Liver (tissue), 3 donors: ENCODE data around the gene PLXND1.

Experiments
- GABPA ChIP-seq, 2 donors: IDR thresholded peaks in 1 of 2; conservative IDR thresholded peaks in 1 of 2; 2 replicates each; pipeline ENCODE4 v1.6.1; 2016; ENCODE audit warnings: antibody characterized with exemption in 2 of 2, mild to moderate bottlenecking in 1 of 2, moderate library complexity in 1 of 2
- HNF4G ChIP-seq: IDR thresholded peaks from 2 replicates; pipeline ENCODE4 v1.6.1; 2016; ENCODE audit warnings: antibody characterized with exemption
- JUND ChIP-seq, 2 donors: IDR thresholded peaks; 2 replicates each; pipeline ENCODE4 v1.6.1; 2016; ENCODE audit warnings: antibody characterized with exemption in 2 of 2
- RAD21 ChIP-seq, 2 donors: IDR thresholded peaks; 2 replicates each; pipeline ENCODE4 v1.6.1; 2016; ENCODE audit warnings: antibody characterized with exemption in 2 of 2, mild to moderate bottlenecking in 2 of 2
- RXRA ChIP-seq, 2 donors: IDR thresholded peaks; 2 replicates each; pipeline ENCODE4 v1.6.1; 2017 to 2018; ENCODE audit warnings: antibody characterized with exemption in 2 of 2, mild to moderate bottlenecking in 1 of 2
- SP1 ChIP-seq: IDR thresholded peaks from 2 replicates; pipeline ENCODE4 v1.6.1; 2018; ENCODE audit warnings: antibody characterized with exemption, mild to moderate bottlenecking
- TAF1 ChIP-seq: conservative IDR thresholded peaks from 2 replicates; pipeline ENCODE4 v1.6.1; 2016; ENCODE audit warnings: antibody characterized with exemption, mild to moderate bottlenecking
- YY1 ChIP-seq: IDR thresholded peaks from 2 replicates; pipeline ENCODE4 v1.6.1; 2016; ENCODE audit warnings: antibody characterized with exemption, mild to moderate bottlenecking
- TF ChIP-seq, protein P1 (sequence below): fragments of 150-350 bp; IDR thresholded peaks from 2 replicates; pipeline ENCODE4 v1.5.1; 2017; ENCODE audit warnings: improper control_type of control experiment, low read depth, low read length; ENCODE audit not compliant: missing input control
- TF ChIP-seq, protein P2 (sequence below): IDR thresholded peaks from 2 replicates; pipeline ENCODE4 v1.6.1; 2016; ENCODE audit warnings: antibody characterized with exemption, mild to moderate bottlenecking
- TF ChIP-seq, protein P3 (sequence below): IDR thresholded peaks from 2 replicates; pipeline ENCODE4 v1.6.1; 2016; ENCODE audit warnings: antibody characterized with exemption
- TF ChIP-seq, protein P4 (sequence below): IDR thresholded peaks from 2 replicates; pipeline ENCODE4 v1.6.1; 2016; ENCODE audit warnings: antibody characterized with exemption
- TF ChIP-seq, protein P5 (sequence below): IDR thresholded peaks from 2 replicates; pipeline ENCODE4 v1.6.1; 2016; ENCODE audit warnings: antibody characterized with exemption
- donor health status: healthy.
- donor health status: healthy.

- TF ChIP-seq, protein P1, sequence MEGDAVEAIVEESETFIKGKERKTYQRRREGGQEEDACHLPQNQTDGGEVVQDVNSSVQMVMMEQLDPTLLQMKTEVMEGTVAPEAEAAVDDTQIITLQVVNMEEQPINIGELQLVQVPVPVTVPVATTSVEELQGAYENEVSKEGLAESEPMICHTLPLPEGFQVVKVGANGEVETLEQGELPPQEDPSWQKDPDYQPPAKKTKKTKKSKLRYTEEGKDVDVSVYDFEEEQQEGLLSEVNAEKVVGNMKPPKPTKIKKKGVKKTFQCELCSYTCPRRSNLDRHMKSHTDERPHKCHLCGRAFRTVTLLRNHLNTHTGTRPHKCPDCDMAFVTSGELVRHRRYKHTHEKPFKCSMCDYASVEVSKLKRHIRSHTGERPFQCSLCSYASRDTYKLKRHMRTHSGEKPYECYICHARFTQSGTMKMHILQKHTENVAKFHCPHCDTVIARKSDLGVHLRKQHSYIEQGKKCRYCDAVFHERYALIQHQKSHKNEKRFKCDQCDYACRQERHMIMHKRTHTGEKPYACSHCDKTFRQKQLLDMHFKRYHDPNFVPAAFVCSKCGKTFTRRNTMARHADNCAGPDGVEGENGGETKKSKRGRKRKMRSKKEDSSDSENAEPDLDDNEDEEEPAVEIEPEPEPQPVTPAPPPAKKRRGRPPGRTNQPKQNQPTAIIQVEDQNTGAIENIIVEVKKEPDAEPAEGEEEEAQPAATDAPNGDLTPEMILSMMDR = no peak
- TF ChIP-seq, protein P2, sequence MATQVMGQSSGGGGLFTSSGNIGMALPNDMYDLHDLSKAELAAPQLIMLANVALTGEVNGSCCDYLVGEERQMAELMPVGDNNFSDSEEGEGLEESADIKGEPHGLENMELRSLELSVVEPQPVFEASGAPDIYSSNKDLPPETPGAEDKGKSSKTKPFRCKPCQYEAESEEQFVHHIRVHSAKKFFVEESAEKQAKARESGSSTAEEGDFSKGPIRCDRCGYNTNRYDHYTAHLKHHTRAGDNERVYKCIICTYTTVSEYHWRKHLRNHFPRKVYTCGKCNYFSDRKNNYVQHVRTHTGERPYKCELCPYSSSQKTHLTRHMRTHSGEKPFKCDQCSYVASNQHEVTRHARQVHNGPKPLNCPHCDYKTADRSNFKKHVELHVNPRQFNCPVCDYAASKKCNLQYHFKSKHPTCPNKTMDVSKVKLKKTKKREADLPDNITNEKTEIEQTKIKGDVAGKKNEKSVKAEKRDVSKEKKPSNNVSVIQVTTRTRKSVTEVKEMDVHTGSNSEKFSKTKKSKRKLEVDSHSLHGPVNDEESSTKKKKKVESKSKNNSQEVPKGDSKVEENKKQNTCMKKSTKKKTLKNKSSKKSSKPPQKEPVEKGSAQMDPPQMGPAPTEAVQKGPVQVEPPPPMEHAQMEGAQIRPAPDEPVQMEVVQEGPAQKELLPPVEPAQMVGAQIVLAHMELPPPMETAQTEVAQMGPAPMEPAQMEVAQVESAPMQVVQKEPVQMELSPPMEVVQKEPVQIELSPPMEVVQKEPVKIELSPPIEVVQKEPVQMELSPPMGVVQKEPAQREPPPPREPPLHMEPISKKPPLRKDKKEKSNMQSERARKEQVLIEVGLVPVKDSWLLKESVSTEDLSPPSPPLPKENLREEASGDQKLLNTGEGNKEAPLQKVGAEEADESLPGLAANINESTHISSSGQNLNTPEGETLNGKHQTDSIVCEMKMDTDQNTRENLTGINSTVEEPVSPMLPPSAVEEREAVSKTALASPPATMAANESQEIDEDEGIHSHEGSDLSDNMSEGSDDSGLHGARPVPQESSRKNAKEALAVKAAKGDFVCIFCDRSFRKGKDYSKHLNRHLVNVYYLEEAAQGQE = no peak
- TF ChIP-seq TAF1 (no peak), GABPA (IDR thresholded peaks at IDR 0.05 in 1 of 2, conservative IDR thresholded peaks at IDR 0.05 in 1 of 2) (no peak), RXRA (IDR thresholded peaks at IDR 0.05) (no peak), JUND (IDR thresholded peaks at IDR 0.05) (no peak), HNF4G (no peak), YY1 (no peak), RAD21 (IDR thresholded peaks at IDR 0.05) (no peak), SP1 (no peak)
- TF ChIP-seq, protein P3, sequence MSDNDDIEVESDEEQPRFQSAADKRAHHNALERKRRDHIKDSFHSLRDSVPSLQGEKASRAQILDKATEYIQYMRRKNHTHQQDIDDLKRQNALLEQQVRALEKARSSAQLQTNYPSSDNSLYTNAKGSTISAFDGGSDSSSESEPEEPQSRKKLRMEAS = no peak
- TF ChIP-seq, protein P4, sequence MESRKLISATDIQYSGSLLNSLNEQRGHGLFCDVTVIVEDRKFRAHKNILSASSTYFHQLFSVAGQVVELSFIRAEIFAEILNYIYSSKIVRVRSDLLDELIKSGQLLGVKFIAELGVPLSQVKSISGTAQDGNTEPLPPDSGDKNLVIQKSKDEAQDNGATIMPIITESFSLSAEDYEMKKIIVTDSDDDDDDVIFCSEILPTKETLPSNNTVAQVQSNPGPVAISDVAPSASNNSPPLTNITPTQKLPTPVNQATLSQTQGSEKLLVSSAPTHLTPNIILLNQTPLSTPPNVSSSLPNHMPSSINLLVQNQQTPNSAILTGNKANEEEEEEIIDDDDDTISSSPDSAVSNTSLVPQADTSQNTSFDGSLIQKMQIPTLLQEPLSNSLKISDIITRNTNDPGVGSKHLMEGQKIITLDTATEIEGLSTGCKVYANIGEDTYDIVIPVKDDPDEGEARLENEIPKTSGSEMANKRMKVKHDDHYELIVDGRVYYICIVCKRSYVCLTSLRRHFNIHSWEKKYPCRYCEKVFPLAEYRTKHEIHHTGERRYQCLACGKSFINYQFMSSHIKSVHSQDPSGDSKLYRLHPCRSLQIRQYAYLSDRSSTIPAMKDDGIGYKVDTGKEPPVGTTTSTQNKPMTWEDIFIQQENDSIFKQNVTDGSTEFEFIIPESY = no peak
- TF ChIP-seq, protein P5, sequence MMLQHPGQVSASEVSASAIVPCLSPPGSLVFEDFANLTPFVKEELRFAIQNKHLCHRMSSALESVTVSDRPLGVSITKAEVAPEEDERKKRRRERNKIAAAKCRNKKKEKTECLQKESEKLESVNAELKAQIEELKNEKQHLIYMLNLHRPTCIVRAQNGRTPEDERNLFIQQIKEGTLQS = no peak
These were observed 40.6 kb downstream of the PLXND1 start for GRCh38 chr3:129565902-129566301.
